ENCODE data around the gene GINS2. TPM values are rescaled to one million over a fixed set of nuclear protein-coding genes. Genes with fewer than 3 reads are reported as not detected.

GINS2 gene
- total RNA-seq, 1 experiment from 2014 or later: 38.0 TPM

GRCh38 chr16:85635545-85636140, 53.1 kb downstream of the GINS2 start:
- no peak for DNase-seq (ENCODE audit: low spot score)
- ChIA-PET POLR2A (no interaction called here), CTCF (interaction anchor here (0.9 to 3.7 kb wide), 8 partner anchors 8 to 220 kb away, joined by 3 to 24 read pairs (median 4); no protein-coding TSS in a partner anchor)
- TF ChIP-seq MLX (CRISPR knock-in tag; IDR thresholded peaks at IDR 0.05) (no peak), ARID4B (CRISPR knock-in tag; IDR thresholded peaks at IDR 0.05; ENCODE audit: borderline replicate concordance) (no peak), GABPB1 (CRISPR knock-in tag; IDR thresholded peaks at IDR 0.05) (no peak), NFATC4 (CRISPR knock-in tag; IDR thresholded peaks at IDR 0.05) (no peak), GRHL2 (CRISPR knock-in tag; IDR thresholded peaks at IDR 0.05; ENCODE audit: insufficient replicate concordance, severe bottlenecking) (no peak), HMGXB4 (CRISPR knock-in tag; IDR thresholded peaks at IDR 0.05) (no peak), RORB (CRISPR knock-in tag; IDR thresholded peaks at IDR 0.05) (no peak), ZNF425 (CRISPR knock-in tag; conservative IDR thresholded peaks at IDR 0.05) (no peak), ZNF396 (CRISPR knock-in tag; IDR thresholded peaks at IDR 0.05; ENCODE audit: borderline replicate concordance) (no peak), TP53 (CRISPR knock-in tag; IDR thresholded peaks at IDR 0.05) (no peak), ZNF317 (CRISPR knock-in tag; IDR thresholded peaks at IDR 0.05; ENCODE audit: borderline replicate concordance, low read depth) (no peak), TEAD4 (CRISPR knock-in tag; IDR thresholded peaks at IDR 0.05) (no peak), STAT6 (CRISPR knock-in tag; conservative IDR thresholded peaks at IDR 0.05; ENCODE audit: low read depth) (no peak), OVOL2 (CRISPR knock-in tag; IDR thresholded peaks at IDR 0.05; ENCODE audit: borderline replicate concordance) (no peak), ZBTB43 (CRISPR knock-in tag; IDR thresholded peaks at IDR 0.05) (no peak)
- no peaks in the 10 kb centered on the region for H3K9me3 Mint-ChIP-seq
- ATAC-seq: no peak
- H3K4me1 Mint-ChIP-seq: no peaks in the 10 kb centered on the region; the same call in 1 of the 2 replicates
- no peaks in the 10 kb centered on the region for H3K36me3 Mint-ChIP-seq
- H3K27me3 Mint-ChIP-seq (ENCODE audit: low read depth): no peaks in the 10 kb centered on the region
- no peak overlapping the region for H3K27ac Mint-ChIP-seq
- no peak overlapping the region for H3K4me3 Mint-ChIP-seq
